HepG2 (cell line): ENCODE results near the gene LIG4. TPM values are rescaled to one million over a fixed set of nuclear protein-coding genes. Genes with fewer than 3 reads are reported as not detected.

ENCODE experiments used
- CREB1 ChIP-seq, 2 experiments: fragments of 450-650 bp in 1 of 2; IDR thresholded peaks; 2 replicates each; pipeline ENCODE4 v1.6.1; 2016 to 2017; ENCODE audit warnings: control low read depth in 1 of 2, mild to moderate bottlenecking in 1 of 2, missing compliant biosample characterization in 1 of 2, missing genetic modification characterization in 1 of 2
- DMAP1 ChIP-seq: IDR thresholded peaks from 2 replicates; pipeline ENCODE4 v1.6.1; 2016
- GABPA ChIP-seq, 2 experiments: IDR thresholded peaks; 2 replicates each; pipeline ENCODE4 v1.6.1; 2011 to 2016; ENCODE audit warnings: low read depth in 2 of 2, low read length in 1 of 2, missing biosample characterization in 1 of 2, missing genetic modification characterization in 1 of 2
- KLF15 ChIP-seq: sonication (generic); formaldehyde crosslinking; IDR thresholded peaks from 2 replicates; pipeline ENCODE4 v1.8.1; 2023; ENCODE audit warnings: borderline replicate concordance, mild to moderate bottlenecking, inconsistent platforms, missing genetic modification reagents, mixed read lengths
- MTF2 ChIP-seq: sonication (generic); formaldehyde crosslinking; IDR thresholded peaks from 2 replicates; pipeline ENCODE4 v1.5.0; 2020; ENCODE audit warnings: missing genetic modification reagents, borderline replicate concordance
- PRMT3 ChIP-seq: sonication (generic); formaldehyde crosslinking; IDR thresholded peaks from 2 replicates; pipeline ENCODE4 v1.8.1; 2022; ENCODE audit warnings: low read depth, mild to moderate bottlenecking, moderate library complexity, missing genetic modification reagents, borderline replicate concordance
- SIN3B ChIP-seq: fragments of 150-350 bp; IDR thresholded peaks from 2 replicates; pipeline ENCODE4 v1.6.1; 2014; ENCODE audit warnings: low read length
- SP4 ChIP-seq: sonication (generic); formaldehyde crosslinking; IDR thresholded peaks from 2 replicates; pipeline ENCODE4 v1.8.1; 2023; ENCODE audit warnings: mild to moderate bottlenecking, missing genetic modification reagents
- ZC3H4 ChIP-seq: sonication (generic); formaldehyde crosslinking; IDR thresholded peaks from 2 replicates; pipeline ENCODE4 v1.4.0; 2020; ENCODE audit warnings: missing genetic modification reagents, borderline replicate concordance
- ZFY ChIP-seq: sonication (generic); formaldehyde crosslinking; IDR thresholded peaks from 2 replicates; pipeline ENCODE4 v1.4.0; 2020; ENCODE audit warnings: missing genetic modification reagents
- ZMAT3 ChIP-seq: sonication (generic); formaldehyde crosslinking; conservative IDR thresholded peaks from 2 replicates; pipeline ENCODE4 v1.7.0; 2021; ENCODE audit warnings: missing genetic modification reagents
- ZNF205 ChIP-seq: IDR thresholded peaks from 2 replicates; pipeline ENCODE4 v1.6.1; 2018; ENCODE audit warnings: missing biosample characterization, missing genetic modification reagents
- ZNF484 ChIP-seq: sonication (generic); formaldehyde crosslinking; IDR thresholded peaks from 2 replicates; pipeline ENCODE4 v1.5.1; 2020; ENCODE audit warnings: mild to moderate bottlenecking, low read depth, missing genetic modification reagents, borderline replicate concordance
- ZNF501 ChIP-seq: sonication (generic); formaldehyde crosslinking; IDR thresholded peaks from 2 replicates; pipeline ENCODE4 v1.5.1; 2020; ENCODE audit warnings: mild to moderate bottlenecking, moderate library complexity, missing genetic modification reagents
- ZNF792 ChIP-seq: IDR thresholded peaks from 2 replicates; pipeline ENCODE4 v1.6.1; 2016
- polyA plus RNA-seq, 8 experiments: library from polyadenylated mRNA; depleted of rRNA in 3 of 8; stranded (reverse) in 7 of 8; unstranded in 1 of 8; fragments of >200 nt; fragmentation: Illumina TruSeq in 4 of 8; extraction: Trizol in 4 of 8; gene quantifications; 2 replicates each; pipeline versions ENCODE4 v1.2.1 to v1.2.3, GENCODE V29; 2011 to 2016; ENCODE audit warnings: low read depth in 4 of 8, missing spikeins in 1 of 8, mixed read lengths in 1 of 8; ENCODE audit not compliant: insufficient read depth in 1 of 8
- total RNA-seq, 5 experiments: library from RNA; depleted of rRNA; stranded (reverse); fragments of >200 nt; fragmentation: Illumina TruSeq; extraction: Trizol; gene quantifications; 2 replicates each; pipeline ENCODE4 v1.2.3, GENCODE V29; 2016; ENCODE audit warnings: low read depth in 1 of 5
- TF ChIP-seq, protein P1 (sequence below): sonication (generic); formaldehyde crosslinking; IDR thresholded peaks from 2 replicates; pipeline ENCODE4 v1.5.1; 2020; ENCODE audit warnings: missing genetic modification reagents, mild to moderate bottlenecking, borderline replicate concordance
- TF ChIP-seq, protein P2 (sequence below): sonication (generic); formaldehyde crosslinking; IDR thresholded peaks from 2 replicates; pipeline ENCODE4 v1.4.0; 2020; ENCODE audit warnings: missing genetic modification reagents, low read depth, mild to moderate bottlenecking, borderline replicate concordance
- TF ChIP-seq, protein P3 (sequence below): sonication (generic); formaldehyde crosslinking; IDR thresholded peaks from 2 replicates; pipeline ENCODE4 v1.4.0; 2020; ENCODE audit warnings: missing genetic modification reagents
- TF ChIP-seq, protein P4 (sequence below): sonication (generic); formaldehyde crosslinking; IDR thresholded peaks from 2 replicates; pipeline ENCODE4 v1.8.0; 2023; ENCODE audit warnings: mild to moderate bottlenecking, missing genetic modification reagents

LIG4 gene
- total and polyA plus RNA-seq, 2 of the 13 experiments (the other 11 are each of a cell fraction or from before 2014, with no cell fraction given) = 4.0 to 4.5 TPM

DNA sequence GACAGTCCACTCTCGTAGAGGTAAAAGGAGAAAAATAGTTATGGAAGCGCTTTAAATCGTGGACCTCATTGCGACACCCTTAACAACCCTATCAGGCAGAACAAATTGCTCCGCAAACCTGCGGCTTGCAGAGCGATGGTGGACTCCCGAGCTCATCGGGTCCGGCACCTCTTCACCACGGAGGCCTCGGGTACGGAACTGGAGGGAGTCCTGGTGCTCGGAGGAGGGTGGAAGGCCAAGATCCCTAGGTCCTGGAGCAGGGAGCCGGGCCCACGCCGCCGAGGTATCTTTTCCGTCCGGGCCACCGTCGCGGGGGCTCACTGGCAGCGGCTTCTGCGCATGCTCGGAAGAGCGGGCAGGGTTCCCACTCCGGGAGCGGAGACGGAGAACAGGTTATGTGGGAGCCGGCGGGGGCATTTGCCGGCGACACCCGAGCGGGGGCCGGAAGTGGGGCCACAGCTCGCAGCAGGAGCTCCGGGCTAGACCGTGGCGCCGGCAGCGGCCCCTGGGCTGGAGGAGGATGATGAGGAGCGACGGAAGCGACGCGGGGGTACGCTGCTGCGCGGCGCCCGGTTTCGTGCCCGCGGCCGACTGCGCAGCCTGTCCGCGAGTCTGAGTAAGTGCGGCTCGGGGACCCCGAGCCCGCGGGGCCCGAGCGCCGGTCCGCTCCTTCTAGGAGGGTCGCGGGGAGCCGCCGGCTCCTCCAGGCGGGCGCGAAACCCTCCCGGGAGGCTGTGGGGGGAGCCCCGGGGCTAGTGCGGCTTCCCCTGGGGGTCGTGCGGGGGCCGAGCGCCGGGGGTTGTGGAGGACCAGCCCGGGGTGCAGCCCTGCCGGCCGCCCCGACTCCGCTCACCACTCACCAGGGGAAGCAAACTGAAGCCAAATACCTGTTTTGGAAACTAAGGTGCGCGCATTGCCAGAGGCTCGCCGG, 3.0 kb upstream of the LIG4 start, which contains the start of gene ABHD13 (continued):
- TF ChIP-seq, protein P1, sequence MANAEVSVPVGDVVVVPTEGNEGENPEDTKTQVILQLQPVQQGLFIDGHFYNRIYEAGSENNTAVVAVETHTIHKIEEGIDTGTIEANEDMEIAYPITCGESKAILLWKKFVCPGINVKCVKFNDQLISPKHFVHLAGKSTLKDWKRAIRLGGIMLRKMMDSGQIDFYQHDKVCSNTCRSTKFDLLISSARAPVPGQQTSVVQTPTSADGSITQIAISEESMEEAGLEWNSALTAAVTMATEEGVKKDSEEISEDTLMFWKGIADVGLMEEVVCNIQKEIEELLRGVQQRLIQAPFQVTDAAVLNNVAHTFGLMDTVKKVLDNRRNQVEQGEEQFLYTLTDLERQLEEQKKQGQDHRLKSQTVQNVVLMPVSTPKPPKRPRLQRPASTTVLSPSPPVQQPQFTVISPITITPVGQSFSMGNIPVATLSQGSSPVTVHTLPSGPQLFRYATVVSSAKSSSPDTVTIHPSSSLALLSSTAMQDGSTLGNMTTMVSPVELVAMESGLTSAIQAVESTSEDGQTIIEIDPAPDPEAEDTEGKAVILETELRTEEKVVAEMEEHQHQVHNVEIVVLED (CRISPR knock-in tag) = 0 out of 2 replicates have a peak, but pooled peaks have one; percentile 61
- no peak for TF ChIP-seq ZNF484
- TF ChIP-seq, protein P2, sequence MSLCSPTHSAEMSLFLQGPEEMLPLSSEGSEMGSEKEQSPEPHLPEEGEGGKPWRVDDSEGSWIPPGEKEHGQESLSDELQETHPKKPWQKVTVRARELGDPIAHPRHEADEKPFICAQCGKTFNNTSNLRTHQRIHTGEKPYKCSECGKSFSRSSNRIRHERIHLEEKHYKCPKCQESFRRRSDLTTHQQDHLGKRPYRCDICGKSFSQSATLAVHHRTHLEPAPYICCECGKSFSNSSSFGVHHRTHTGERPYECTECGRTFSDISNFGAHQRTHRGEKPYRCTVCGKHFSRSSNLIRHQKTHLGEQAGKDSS = peak; percentile 80; the same call in 1 of the 2 replicates
- no peak for TF ChIP-seq PRMT3 (CRISPR knock-in tag)
- TF ChIP-seq SP4 (CRISPR knock-in tag) = peak; percentile 69; the same call in 1 of the 2 replicates
- peak; percentile 89 for TF ChIP-seq ZNF501
- no peak for TF ChIP-seq SIN3B
- TF ChIP-seq KLF15 (CRISPR knock-in tag) = no peak
- peak; percentile 98 for TF ChIP-seq ZFY (CRISPR knock-in tag)
- TF ChIP-seq ZNF792 = peak; percentile 27; the same call in 1 of the 2 replicates
- peak; percentile 52; the same call in 1 of the 2 replicates for TF ChIP-seq MTF2
- TF ChIP-seq, protein P3, sequence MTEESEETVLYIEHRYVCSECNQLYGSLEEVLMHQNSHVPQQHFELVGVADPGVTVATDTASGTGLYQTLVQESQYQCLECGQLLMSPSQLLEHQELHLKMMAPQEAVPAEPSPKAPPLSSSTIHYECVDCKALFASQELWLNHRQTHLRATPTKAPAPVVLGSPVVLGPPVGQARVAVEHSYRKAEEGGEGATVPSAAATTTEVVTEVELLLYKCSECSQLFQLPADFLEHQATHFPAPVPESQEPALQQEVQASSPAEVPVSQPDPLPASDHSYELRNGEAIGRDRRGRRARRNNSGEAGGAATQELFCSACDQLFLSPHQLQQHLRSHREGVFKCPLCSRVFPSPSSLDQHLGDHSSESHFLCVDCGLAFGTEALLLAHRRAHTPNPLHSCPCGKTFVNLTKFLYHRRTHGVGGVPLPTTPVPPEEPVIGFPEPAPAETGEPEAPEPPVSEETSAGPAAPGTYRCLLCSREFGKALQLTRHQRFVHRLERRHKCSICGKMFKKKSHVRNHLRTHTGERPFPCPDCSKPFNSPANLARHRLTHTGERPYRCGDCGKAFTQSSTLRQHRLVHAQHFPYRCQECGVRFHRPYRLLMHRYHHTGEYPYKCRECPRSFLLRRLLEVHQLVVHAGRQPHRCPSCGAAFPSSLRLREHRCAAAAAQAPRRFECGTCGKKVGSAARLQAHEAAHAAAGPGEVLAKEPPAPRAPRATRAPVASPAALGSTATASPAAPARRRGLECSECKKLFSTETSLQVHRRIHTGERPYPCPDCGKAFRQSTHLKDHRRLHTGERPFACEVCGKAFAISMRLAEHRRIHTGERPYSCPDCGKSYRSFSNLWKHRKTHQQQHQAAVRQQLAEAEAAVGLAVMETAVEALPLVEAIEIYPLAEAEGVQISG = peak; percentile 94
- TF ChIP-seq CREB1 (IDR thresholded peaks at IDR 0.05) = peak; percentile 26; the same call in 1 of the 2 replicates
- TF ChIP-seq CREB1 (CRISPR knock-in tag; IDR thresholded peaks at IDR 0.05) = no peak
- TF ChIP-seq DMAP1 (CRISPR knock-in tag) = peak; percentile 87
- peak; percentile 48 for TF ChIP-seq ZNF205 (CRISPR knock-in tag)
- no peak for TF ChIP-seq ZC3H4 (CRISPR knock-in tag)
- peak; percentile 65; the same call in 1 of the 2 replicates for TF ChIP-seq ZMAT3 (CRISPR knock-in tag)
- TF ChIP-seq, protein P4, sequence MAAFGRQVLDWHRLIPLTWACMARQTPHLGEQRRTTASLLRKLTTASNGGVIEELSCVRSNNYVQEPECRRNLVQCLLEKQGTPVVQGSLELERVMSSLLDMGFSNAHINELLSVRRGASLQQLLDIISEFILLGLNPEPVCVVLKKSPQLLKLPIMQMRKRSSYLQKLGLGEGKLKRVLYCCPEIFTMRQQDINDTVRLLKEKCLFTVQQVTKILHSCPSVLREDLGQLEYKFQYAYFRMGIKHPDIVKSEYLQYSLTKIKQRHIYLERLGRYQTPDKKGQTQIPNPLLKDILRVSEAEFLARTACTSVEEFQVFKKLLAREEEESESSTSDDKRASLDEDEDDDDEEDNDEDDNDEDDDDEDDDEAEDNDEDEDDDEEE (CRISPR knock-in tag) = 0 out of 2 replicates have a peak, but pooled peaks have one; percentile 17
- peak; percentile 83 for TF ChIP-seq GABPA (IDR thresholded peaks at IDR 0.05; ENCODE audit: low read depth, low read length)
- TF ChIP-seq GABPA (CRISPR knock-in tag; IDR thresholded peaks at IDR 0.05; ENCODE audit: low read depth) = peak; percentile 91
